HG03280 (cell line): ENCODE measurements around the gene PPIE.
A peak's percentile ranks its signal among the peaks of the same experiment; 100 is the strongest.

ENCODE experiments used
- ATAC-seq: cut with Tn5 transposase; IDR thresholded peaks from one replicate; pipeline ENCODE4 v1.9.1; 2021; ENCODE audit warnings: mild to moderate bottlenecking, moderate library complexity; ENCODE audit not compliant: unreplicated experiment

Gene PPIE

DNA sequence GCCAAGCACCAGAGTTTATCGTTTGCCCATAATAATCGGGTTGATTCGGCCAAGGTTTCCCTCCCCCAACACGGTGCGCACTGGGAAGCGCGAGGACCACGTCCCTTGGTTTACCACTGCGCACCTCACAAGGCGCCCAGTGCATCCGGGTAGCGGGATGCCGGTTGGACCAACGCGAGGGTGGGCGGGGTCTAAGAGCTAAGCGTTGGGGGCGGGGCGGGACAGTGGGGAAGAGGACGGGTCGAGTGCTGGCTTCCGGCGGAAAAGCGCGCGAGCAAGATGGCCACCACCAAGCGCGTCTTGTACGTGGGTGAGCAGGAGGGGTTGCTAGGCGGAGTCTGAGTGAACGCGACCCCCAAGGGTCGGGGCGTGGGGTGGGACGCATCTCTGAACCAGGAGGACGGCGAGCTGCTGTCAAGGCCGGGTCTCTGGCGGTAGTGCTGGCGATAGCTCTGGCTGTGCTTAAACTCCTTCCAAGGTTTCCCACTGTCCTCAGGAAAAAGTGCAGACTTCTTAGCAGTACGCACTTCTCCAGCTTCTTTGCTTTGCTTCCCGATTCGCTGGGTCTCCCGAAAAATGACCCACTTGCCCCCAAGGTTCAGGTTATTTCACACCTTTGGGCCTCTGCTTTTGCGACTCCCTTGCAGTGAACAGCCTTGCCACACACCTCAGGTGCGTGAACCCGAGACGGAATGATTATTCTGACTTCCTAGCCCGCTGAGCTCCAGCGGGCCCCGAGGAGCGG, at the start of gene PPIE:
Gene PPIE (plus strand): TSS at position 261 of the 745 bp plus-strand sequence. CDS start 19 bp downstream, at position 280.
- ATAC-seq, result peak; percentile 94

DNA sequence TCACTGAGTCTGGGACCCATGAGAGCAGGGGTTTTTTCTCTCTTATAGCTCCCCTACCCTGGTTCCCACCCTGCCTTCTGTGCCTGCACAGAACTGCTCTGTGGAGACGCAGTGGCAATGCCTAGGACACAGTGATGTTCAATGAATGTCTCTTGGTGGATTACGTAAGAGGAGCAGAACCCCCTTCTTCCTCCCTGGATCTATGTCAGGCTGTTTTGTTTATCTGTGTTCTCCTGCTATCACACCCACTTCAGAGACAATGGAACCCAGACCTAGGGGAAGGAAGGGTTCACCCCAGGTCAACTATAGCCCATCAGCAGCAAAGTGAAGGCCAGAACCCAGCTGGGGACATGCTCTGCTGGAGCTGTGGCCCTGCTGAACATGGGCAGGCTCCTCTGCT, 49.5 kb upstream of the PPIE start:
- no peak for ATAC-seq

DNA sequence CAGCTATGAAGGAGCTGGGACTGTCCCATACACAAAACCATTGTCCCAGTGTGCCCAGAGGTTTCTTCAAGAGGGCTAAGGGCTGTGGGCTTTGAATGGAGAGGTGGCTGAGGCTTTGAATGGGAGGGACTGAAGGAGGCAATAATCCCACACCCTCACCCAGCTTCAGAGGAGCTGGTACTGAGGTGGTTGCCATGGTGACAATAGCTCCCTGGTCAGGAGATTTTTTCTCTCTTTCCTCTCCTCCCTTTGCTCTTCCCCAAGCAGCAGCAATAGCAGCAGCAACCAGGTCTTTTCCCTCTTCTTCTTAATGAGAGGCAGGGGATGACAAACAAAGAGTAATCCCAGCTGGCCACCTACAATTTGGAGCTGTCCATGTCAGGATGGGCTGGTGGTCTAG, 49.0 kb upstream of the PPIE start:
- no peak for ATAC-seq

DNA sequence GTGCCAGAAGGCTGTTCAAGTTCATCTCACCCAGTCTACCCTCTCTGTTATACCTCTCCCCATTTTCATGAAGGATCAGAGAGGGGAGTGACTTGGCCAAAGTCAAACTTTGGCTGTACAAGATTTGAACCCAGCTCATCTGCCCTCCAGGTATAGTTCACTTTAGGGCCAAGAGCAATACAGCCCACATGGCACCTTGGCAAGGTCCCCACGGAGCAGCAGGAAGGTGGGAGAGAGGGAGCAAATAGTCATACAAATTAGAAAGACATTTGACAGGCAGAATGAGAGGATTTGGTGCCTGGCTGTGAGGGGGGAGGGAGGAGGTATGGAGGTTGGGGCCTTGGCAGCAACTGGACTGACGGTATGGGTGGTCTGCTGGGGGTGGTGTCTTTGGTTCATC, 48.5 kb upstream of the PPIE start:
- ATAC-seq, result no peak

DNA sequence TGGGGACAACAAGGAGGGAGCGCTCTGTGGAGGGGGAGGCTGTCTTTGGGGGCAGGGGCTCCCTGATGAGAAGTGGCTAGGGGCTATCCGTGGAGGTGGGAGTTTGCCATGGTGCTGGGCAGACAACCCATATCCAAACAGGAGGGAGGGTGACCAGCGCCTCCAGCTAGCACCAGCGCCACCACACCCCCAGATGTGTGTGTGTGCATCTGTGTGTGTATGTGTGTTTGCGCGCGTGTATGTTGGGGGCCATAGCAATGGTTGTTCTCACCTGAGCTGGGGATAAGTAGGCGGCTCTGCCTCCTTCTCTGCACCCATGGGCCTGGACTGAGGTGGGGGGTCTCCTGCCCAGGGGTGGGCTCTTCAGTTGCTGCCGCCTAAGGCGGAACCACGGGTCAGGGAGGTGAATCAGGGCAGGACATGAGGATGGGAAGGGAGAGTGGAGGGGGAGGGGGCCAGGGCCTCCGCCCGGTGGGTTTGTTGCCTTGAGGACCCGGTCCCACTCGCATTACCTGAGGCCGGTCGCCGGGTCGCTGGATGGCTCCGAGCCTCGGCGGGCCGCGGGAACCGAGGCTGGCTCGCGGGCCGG, 47.8 kb upstream of the PPIE start:
- no peak for ATAC-seq

DNA sequence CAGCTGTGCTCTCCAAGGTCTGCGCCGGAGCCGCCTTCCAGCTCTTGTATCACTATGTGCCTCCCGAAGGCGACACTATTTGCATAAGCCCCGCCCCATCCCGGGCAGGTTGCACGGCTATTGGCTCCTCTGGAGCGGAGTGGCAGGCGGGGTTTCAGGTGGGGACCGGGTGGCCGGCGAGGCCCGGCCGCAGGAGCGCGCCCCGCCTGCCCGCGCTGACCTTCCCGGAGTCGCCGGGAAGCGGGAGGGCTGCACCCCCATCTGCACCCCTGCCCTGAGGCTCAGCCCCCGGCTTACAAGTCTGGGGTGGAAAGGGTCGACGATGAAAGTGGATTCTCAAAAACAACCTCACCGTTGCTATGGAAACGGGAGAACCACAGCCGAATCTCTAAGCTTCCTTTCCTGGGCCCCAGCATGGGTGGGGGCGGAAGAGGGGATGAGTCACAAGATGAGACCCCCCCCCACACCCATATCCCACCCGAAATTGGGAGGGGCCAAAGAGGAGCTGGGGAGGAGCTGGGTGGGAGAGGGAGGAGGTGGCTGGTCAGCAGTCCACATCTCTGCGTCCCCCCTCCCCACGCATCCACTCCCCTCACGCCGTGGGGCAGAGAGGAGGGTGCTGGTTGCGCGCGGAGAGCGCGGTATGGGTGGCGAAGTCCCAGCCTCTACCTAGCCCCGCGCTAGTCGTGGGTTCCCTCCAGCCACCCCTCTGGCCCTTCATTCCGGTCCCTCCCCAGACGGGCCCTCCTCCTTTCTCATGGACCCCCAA, 47.1 kb upstream of the PPIE start, which contains the start of gene HPCAL4:
Gene HPCAL4 (minus strand): TSS at position 51 of the 769 bp plus-strand sequence. CDS start 6,830 bp downstream, outside the sequence.
- peak; percentile 92 for ATAC-seq

DNA sequence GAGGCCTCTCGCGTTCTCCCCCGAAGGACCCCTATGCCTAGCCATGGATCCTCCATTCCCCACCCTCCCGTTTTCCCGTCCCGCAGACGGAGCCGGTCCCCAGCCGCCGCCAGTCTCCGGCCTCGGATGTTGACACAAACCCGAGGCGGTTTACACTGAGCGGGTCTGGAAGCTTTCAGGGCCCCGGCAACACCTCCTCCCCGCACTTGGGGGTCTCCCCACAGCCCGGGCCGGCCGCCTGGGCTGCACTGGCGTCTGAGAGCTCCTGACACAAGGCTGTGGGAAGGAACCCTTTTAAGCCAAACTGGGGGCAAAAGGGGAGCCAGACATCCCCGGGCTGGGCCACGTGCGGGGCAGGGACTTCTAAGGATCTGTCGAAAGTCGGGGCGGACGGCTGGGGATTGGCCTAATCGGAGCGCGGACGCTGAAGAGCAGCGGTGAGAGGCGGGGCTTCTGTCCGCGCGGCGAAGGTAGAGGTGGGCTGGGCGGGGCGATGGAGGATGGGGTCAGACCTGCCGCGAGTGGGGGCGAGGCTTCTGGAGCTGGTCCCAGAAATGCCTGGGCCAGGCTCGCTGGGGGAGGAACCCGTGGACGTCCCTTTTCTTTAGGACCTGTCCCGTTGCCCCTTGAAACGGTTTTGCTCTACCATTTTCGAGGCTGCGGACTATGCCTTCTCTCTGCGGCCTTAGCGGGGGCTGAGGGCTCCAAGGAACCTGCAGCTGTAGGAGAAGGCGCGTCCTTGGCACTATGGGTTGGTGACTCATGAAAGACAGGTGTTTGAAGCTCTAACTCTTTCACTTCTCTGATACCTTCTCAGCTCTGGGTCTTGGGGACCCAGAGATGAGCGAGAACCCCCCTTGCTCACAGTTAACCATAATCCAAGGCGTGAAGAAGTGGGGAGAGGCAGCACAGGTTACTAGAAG, 46.3 kb upstream of the PPIE start:
- ATAC-seq, result no peak

DNA sequence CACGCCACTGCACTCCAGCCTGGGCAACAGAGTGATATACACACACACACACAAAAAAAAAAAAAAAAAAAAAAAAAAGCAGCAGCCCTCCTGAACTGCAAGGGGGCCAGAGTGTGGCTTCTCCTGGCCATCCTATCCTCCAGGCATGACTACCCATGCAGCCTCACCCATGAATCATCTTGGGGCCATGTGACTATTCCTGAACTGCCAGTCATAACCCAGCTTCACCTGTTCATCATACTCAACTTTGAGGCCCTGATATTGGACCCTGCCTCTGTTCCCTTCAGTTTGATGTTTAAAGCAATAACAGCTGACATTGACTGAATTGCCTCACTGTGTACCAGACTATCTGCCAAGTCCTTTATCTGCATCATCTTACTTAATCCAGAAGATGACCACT, 44.7 kb upstream of the PPIE start:
- ATAC-seq, result no peak

DNA sequence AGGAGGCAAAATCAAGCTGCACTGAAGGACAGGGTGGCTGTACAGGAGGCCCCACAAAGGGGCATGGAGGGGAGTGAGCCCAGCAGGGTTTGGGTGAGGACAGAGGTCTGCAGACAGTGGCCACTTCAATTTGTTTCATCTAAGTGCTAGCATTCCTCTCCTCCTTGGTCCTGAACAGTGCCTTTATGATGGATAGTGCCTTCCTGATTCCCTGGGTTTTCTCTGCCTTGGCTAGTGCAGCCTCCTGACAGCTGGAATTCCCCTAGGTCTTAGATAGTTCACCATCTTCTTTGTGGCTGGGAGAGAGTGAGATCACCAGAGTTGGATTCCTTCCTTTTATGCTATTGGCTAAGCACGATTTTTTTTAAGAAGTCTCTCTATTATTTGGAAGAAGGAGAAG, 43.7 kb upstream of the PPIE start:
- ATAC-seq, result no peak

DNA sequence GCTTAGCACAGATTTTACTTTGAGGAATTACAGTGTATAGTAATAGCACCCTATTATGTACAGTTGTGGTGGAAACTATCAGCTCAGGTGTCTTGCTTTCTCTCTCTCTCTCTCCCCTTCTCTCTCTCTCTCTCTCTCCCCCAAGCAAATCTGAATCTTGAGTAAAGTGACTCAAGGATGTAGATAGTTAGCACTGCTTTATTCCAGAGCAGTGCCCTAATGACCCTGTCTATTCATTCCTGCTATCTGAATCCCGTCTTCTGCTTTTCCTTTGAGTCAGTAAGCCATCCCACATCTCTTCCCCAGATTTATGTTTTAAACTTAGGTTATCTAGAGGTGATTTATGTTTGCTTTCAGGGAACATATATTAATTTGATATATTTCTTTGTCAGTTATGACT, 42.2 kb upstream of the PPIE start:
- no peak for ATAC-seq

DNA sequence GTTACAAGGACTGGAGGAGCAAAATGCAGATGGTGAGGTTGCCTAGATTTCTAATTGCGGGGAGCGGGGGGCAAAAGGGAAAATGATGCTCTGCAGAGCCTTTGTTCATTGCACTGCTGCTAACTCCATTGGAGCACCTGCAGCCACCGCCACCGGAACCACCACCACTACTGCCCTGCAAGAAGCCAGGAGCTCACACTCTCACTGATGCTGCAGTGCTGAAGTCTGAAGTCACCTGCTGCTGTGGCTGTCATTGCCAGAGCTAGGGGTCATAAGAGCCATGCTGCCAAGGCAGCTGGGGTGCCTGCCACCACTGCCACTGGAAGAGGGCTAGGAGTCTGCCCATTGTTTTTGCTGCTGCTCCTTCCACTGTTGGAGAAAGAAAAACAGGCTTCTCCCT, 40.1 kb upstream of the PPIE start:
- ATAC-seq, result no peak

DNA sequence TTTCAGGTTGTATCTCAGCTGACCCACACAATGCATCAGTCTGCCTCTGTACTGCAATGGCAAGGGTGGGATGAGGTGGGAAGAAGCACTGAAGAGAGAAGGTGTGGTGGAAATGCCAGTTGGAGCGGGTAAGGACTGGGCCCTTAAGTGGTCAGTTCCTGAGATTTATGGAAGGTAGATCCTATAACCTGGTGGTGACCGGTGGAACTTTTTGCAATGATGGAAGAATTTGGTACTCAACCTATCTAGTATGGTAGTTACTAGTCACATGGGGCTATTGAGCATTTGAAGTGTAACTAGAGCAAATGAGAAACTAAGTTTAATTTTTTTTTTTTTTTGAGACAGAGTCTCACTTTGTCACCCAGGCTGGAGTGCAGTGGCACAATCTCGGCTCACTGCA, 39.3 kb upstream of the PPIE start:
- ATAC-seq, result no peak

DNA sequence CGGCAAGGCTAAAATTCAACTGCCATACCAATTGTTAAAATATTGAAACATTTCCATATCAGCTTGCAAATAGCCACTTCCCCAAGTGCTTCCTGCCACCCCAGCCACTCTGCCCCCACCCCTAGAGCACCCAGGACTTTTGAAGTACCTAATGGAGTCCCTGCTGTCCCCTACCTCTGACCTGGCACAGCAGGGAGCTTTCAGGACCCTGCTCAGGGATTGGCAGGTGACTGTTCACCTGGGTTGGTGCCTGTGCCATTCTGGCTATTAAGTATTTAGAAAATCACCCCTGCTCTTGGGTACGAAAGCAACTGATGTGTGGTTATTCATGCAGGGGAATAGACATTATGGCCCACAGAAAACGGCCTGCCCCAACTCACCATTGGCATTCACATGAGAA, 38.3 kb upstream of the PPIE start:
- ATAC-seq, result no peak

DNA sequence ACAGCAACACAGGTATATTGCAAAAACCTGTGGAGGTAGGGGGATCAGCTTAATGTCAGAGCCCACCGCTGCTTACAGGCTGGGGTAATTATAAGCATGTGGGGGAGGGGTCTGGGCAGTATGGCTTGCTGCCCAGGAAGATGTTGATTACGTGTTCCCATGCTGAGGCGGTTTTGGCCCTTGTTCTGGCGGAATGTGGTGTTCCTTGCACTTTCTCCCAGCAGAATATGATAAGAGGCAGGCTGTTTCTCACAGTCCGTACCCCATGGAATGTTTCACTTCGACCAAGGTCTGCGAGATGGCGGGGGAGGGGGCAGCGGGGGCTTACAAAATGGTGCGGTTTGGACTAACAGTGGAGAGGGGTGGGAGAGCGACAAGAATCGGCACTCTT, 37.6 kb upstream of the PPIE start:
- no peak for ATAC-seq

DNA sequence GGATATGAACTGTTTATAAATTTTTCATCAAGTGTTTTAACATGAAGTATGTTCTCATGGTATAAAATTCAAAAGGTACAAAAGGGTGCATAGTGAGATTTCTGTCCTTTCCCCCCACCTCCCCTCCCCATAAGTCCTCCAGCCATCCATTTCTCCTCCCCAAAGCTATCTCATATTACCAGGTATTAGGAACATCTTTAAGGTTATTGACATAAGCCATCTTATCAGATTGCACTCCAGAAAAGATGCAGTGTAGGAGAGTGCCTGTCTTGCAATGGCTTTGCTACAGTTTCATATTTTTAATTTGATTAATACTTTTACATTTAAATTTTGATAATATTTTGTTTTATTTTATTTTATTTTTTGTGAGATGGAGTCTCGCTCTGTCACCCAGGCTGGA, 33.9 kb upstream of the PPIE start:
- ATAC-seq, result no peak

DNA sequence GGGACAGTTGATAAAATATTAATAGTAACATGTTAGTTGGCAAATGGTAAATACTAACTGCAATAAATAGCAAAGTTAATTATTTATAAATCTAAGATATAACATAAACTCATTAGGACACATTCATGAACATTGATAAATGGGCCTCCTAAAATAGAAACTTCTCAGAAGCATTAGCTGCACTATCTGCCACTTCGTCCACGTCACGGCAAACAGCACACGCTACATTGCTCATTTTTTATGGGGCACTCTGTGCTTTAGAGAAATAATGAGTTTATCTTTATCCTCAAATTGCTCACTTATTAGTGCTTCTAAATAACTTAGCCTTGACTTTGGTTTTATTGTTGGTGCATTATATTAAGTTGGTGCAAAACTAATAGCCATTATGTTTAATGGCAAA, 31.2 kb upstream of the PPIE start:
- no peak for ATAC-seq

DNA sequence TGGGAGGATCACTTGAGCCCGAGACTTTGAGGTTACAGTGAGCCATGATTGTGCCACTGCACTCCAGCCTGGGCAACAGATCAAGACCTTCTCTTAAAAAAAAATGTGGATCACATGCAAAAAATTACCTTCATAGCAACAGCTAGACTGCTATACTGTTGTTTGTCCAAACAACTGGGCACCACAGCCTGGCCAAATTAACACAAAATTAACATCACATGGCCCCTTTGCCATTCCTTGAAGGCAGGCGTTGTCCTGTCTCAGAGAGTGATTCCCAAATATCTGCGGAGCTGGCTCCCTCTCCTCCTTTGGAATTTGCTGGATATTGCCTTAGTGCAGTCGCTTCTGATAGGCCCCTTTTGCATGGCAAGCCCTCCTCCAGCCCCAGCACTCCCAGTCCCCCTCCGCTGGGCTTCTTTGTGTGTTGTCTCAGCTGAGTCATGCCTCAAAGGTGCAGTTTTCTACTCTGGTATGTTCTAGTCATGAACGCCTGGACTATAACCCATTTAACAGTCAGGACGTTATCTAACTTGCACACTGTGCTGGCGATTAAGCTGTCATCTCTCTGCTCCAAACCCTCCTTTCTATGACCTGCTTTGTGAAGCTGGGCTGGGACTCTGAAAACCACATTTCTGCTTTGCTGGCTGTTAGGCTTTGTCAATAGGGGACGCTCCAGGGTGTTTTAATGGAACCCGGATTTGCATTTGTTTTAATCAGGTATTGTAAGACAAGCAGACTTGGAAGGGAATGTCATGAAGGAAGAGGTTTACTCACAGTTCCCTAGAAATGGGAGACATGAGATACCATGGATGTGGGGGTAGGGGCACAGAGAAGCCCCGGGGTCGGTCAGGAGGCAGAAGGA, 27.3 kb upstream of the PPIE start:
- ATAC-seq, result no peak

DNA sequence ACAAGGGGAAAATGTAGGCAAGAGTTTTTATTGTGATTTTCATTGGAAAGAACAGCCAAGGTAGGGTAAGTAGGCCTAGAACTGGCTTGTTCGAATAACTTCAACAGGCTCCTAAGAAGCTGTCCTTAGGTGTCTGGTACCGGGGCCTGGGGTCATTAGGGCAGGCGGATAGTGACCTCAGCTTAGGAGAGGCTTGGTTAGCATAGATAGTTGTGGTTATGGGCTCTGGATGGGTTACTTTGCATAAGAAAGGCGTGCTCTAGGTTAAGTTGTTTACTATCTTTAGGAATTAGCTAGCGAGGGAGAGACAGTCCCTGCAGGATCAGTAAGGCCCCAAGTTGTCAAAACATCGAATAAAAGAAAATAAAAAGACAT, 26.7 kb upstream of the PPIE start:
- no peak for ATAC-seq

DNA sequence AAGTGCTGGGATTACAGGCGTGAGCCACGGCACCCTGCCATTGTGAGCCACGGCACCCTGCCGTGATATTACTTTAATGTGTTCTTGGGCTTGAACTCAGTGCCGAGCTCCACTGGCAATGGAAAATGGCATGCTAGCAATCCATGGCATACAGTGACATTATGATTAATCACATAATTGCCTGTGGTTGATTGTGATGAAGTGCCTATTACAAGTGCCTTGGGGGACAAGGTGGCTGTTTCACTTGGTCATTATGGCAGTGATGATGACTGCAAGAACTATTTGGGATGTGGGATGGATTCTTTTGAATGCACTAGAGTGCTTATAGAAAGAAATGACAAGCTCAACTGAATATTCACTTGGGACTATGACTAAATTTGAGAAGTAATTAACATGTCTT, 25.1 kb upstream of the PPIE start:
- no peak for ATAC-seq

DNA sequence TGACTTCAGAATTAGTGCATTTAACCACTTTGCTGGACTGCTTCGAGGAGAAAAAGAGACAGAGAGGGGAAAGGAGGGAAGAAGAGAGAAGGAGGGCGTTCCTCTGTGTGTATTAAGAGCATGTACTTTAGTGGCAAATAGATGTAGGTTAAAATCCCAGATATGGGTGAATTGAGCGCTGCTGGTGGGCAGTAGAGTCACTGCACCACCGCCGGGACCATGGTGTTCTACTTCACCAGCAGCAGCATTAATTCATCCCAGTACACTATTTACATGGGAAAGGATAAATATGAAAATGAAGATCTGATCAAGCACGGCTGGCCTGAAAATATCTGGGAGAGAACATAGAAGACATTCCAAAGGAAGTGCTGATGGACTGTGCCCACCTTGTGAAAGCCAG, 20.9 kb upstream of the PPIE start:
- no peak for ATAC-seq
